Heart left ventricle (tissue), 16 donors: ENCODE measurements around the gene RRAS. TPM values are rescaled to one million over a fixed set of nuclear protein-coding genes. Genes with fewer than 3 reads are reported as not detected.

ENCODE experiments used
- ATAC-seq, 4 donors: fragments of 200-7000 bp; cut with Tn5 transposase; one replicate each; pipeline ENCODE4 v1.9.1; 2020 to 2022; ENCODE audit warnings: moderate library complexity in 4 of 4, mild to moderate bottlenecking in 3 of 4, moderate number of reproducible peaks in 1 of 4
- DNase-seq, 5 donors: peaks; one replicate each; pipeline ENCODE4 v3.0.0-alpha.2; 2020
- H3K27ac ChIP-seq, 12 donors: fragments of 200-600 bp; sonication (generic) in 4 of 12; one replicate each; pipeline versions ENCODE4 v1.5.0 to v1.8.0; 2016 to 2022; ENCODE audit warnings: mild to moderate bottlenecking in 2 of 12
- H3K27me3 ChIP-seq, 9 donors: fragments of 200-600 bp; sonication (generic) in 2 of 9; one replicate each; pipeline versions ENCODE4 v1.5.1 to v1.8.0; 2016 to 2022; ENCODE audit warnings: mild to moderate bottlenecking in 3 of 9
- H3K36me3 ChIP-seq, 9 donors: fragments of 200-600 bp; sonication (generic) in 2 of 9; one replicate each; pipeline versions ENCODE4 v1.5.0 to v1.8.0; 2018 to 2022; ENCODE audit warnings: mild to moderate bottlenecking in 2 of 9
- H3K4me1 ChIP-seq, 12 donors: fragments of 200-600 bp; sonication (generic) in 4 of 12; one replicate each; pipeline versions ENCODE4 v1.5.0 to v1.8.0; 2016 to 2022; ENCODE audit warnings: mild to moderate bottlenecking in 3 of 12
- H3K4me3 ChIP-seq, 12 donors: fragments of 200-600 bp; sonication (generic) in 4 of 12; one replicate each; pipeline versions ENCODE4 v1.5.0 to v1.8.0; 2017 to 2022; ENCODE audit warnings: mild to moderate bottlenecking in 9 of 12, moderate library complexity in 4 of 12
- H3K9me3 ChIP-seq, 12 donors: fragments of 200-600 bp; sonication (generic) in 4 of 12; one replicate each; pipeline versions ENCODE4 v1.5.0 to v1.8.0; 2016 to 2022; ENCODE audit warnings: mild to moderate bottlenecking in 1 of 12
- POLR2A ChIP-seq, 2 donors: fragments of 450-650 bp; IDR thresholded peaks; one replicate each; pipeline ENCODE4 v1.6.1; 2017; ENCODE audit warnings: antibody characterized with exemption in 2 of 2, mild to moderate bottlenecking in 2 of 2, moderate library complexity in 2 of 2
- WGBS, 4 donors: extraction: QIAGEN DNeasy Blood & Tissue Kit in 2 of 4; methylation state at CpG; one replicate each; pipeline versions ENCODE4 v1.1.5 to v1.1.7; 2013 to 2018; 5-methylcytosine and 5-hydroxymethylcytosine counted together
- intact Hi-C, 10 donors: fragments of 100-400 bp; cut with DNase I; formaldehyde crosslinking; loops; one replicate each; pipeline versions ENCODE4 v1.11.1 to v1.14.2; 2022
- polyA plus RNA-seq, 2 donors: library from polyadenylated mRNA; stranded (reverse); fragments of 200-250 nt; gene quantifications; one replicate each; pipeline ENCODE4 v1.2.3, GENCODE V29; 2013
- total RNA-seq, 9 donors: library from RNA; depleted of rRNA in 2 of 9; stranded (reverse); fragments of >200 nt in 2 of 9; fragmentation: NEBNext Ultra II Directional in 3 of 9; extraction: Animal tissue kit (Norgen Biotek cat#: 25700) in 3 of 9; gene quantifications; one replicate each; pipeline versions ENCODE4 v1.1.0 to v1.2.4, GENCODE V29; 2016 to 2023
- TF ChIP-seq, protein P1 (sequence below), 12 donors: fragments of 200-600 bp; sonication (generic) in 4 of 12; IDR thresholded peaks; one replicate each; pipeline versions ENCODE4 v1.5.0 to v1.8.0; 2018 to 2022; ENCODE audit warnings: antibody characterized with exemption in 12 of 12, mild to moderate bottlenecking in 5 of 12
- donor health status: ischemic (EF 13 %, LVEDD 7.1; RV severe dilation, severe dysfunction).
- donor health status: healthy with polysubstance abuse.
- donor health status: DM: no; HTN: yes; CAD: no.
- donor health status: DM: no; HTN: no; CAD: no.
- donor health status: ischemic (EF 25% LVEDD 6.9; RV normal size, moderate dysfunction).
- donor health status: ischemic (EF 25% LVEDD 5.7; RV mildly dilated, moderate dysfunction).
- donor health status: healthy.
- donor health status: DM: yes; HTN: yes; CAD: no.
- donor health status: ischemic (EF 35%, LVEDD 5.7; RV mildly dilated, moderate dysfunction).
- donor health status: nonischemic (EF 11% LVEDD 7.7; RV severe dilation, severe dysfunction).
- donor health status: DM: yes; HTN: yes; CAD: no.
- donor health status: PGD.
- donor health status: ischemic (EF 29% LVEDD 5.4; RV normal size, mild dysfunction).
- donor health status: nonischemic (EF 23%, LVEDD 6.1; RV moderate dilation, normal function).

RRAS gene
- total and polyA plus RNA-seq, 11 donors = 64.4 to 177 (median 112) TPM

DNA sequence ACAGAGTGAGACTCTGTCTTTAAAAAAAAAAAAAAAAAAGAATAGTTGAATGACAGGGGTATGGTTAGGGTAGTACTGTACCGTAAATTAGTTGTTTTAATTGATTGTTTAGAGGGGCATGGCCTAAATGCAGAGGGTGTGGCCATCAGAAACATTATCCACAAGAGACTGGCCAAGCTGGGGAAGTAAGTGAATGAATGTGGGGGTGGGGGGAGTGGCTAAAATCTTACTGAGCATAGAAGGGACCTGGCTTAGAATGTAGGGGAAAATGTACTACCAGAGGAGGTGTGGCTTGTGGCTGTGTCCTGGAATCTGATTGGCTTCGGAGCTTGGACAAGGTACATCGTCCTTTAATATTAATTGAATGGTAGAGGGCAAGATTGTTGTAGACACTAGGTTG, 29.6 kb upstream of the RRAS start:
- Histone ChIP-seq H3K27ac (no peak overlapping the region), H3K27me3 (no peaks in the 10 kb centered on the region), H3K9me3 (no peaks in the 10 kb centered on the region), H3K4me3 (no peak overlapping the region), H3K36me3 (peaks cover 0 to 9% (median 0%) of the 10 kb centered on the region in 9 donors), H3K4me1 (peaks cover 0 to 24% (median 14%) of the 10 kb centered on the region in 12 donors)
- intact Hi-C loops = loop anchor here in 1 of 10 donors (5.0 kb wide), 1 partner anchor 172 kb away; the partner anchor contains the start of gene RPS11
- ATAC-seq = no peak
- TF ChIP-seq POLR2A (IDR thresholded peaks at IDR 0.05) = no peak
- TF ChIP-seq, protein P1, sequence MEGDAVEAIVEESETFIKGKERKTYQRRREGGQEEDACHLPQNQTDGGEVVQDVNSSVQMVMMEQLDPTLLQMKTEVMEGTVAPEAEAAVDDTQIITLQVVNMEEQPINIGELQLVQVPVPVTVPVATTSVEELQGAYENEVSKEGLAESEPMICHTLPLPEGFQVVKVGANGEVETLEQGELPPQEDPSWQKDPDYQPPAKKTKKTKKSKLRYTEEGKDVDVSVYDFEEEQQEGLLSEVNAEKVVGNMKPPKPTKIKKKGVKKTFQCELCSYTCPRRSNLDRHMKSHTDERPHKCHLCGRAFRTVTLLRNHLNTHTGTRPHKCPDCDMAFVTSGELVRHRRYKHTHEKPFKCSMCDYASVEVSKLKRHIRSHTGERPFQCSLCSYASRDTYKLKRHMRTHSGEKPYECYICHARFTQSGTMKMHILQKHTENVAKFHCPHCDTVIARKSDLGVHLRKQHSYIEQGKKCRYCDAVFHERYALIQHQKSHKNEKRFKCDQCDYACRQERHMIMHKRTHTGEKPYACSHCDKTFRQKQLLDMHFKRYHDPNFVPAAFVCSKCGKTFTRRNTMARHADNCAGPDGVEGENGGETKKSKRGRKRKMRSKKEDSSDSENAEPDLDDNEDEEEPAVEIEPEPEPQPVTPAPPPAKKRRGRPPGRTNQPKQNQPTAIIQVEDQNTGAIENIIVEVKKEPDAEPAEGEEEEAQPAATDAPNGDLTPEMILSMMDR (IDR thresholded peaks at IDR 0.05) = no peak
- DNase-seq = no peak
- 93 to 96% (median 94%) methylated on average over 3 of the region's 3 CpGs for WGBS, 4 donors

DNA sequence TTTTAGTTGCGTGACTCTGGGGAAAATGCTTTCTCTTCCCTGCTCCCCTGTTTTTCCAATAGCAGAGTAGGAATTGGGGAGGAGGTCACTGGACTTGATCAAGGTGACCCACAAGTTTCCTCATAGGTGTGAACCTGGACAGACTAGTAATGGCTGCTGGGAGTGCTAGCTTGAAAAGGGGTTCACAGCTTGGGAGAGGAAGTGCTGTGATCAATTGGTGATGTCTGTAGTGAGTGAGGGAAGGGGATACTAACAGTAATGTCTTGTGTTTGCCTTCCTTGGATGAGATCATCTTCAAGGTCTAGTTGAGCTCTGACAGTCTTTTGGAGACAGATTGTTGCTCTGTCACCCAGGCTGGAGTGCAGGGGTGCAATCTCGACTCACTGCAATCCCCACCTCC, 27.5 kb upstream of the RRAS start:
- H3K4me1 ChIP-seq = peaks cover 0 to 38% (median 22%) of the 10 kb centered on the region in 12 donors
- H3K27ac ChIP-seq = no peak overlapping the region
- no peak overlapping the region for H3K4me3 ChIP-seq
- DNase-seq (no peak), ATAC-seq (no peak)
- 88 to 92% (median 90%) methylated on average over 2 of the region's 2 CpGs for WGBS, 4 donors
- H3K27me3 ChIP-seq = no peaks in the 10 kb centered on the region
- peaks cover 0 to 18% (median 6%) of the 10 kb centered on the region in 9 donors for H3K36me3 ChIP-seq
- TF ChIP-seq, protein P1 (IDR thresholded peaks at IDR 0.05) = no peak
- TF ChIP-seq POLR2A (IDR thresholded peaks at IDR 0.05) = no peak
- no peaks in the 10 kb centered on the region for H3K9me3 ChIP-seq
- intact Hi-C loops = loop anchor here in 1 of 10 donors (5.0 kb wide), 1 partner anchor 170 kb away; the partner anchor contains the start of gene RPS11

DNA sequence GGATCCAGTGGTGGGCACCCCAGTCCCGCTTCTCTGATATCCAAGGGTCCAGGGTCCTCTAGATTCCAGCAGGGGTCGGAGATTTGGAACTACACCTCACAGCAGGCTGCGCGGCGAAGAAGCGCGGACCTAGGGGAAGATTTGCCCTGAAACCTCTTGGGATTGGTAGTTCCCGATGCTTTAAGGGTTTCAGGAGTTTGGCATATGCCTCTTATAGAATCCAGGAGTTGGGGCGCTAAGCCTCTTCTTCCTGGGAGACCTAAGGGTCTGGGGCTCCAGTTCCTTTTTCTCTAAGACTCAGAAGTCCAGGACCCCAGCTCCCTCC, 26.1 kb upstream of the RRAS start:
- no peak for TF ChIP-seq POLR2A (IDR thresholded peaks at IDR 0.05)
- TF ChIP-seq, protein P1 (IDR thresholded peaks at IDR 0.05) = peak in 1 of 12 donors; percentile 15
- Histone ChIP-seq H3K4me3 (peak overlapping the region; percentile 61 to 93 (median 76)), H3K27me3 (no peaks in the 10 kb centered on the region), H3K36me3 (peaks cover 0 to 32% (median 19%) of the 10 kb centered on the region in 9 donors), H3K27ac (peak overlapping the region in 11 of 12 donors; percentile 46 to 95 (median 87)), H3K9me3 (no peaks in the 10 kb centered on the region), H3K4me1 (peaks cover 0 to 33% (median 17%) of the 10 kb centered on the region in 12 donors)
- 0 to 1% (median 0%) methylated on average over 9 of the region's 9 CpGs for WGBS, 4 donors
- ATAC-seq = no peak
- no peak for DNase-seq
- intact Hi-C loops = loop anchor here in 1 of 10 donors (5.0 kb wide), 1 partner anchor 169 kb away; the partner anchor contains the start of gene RPS11

DNA sequence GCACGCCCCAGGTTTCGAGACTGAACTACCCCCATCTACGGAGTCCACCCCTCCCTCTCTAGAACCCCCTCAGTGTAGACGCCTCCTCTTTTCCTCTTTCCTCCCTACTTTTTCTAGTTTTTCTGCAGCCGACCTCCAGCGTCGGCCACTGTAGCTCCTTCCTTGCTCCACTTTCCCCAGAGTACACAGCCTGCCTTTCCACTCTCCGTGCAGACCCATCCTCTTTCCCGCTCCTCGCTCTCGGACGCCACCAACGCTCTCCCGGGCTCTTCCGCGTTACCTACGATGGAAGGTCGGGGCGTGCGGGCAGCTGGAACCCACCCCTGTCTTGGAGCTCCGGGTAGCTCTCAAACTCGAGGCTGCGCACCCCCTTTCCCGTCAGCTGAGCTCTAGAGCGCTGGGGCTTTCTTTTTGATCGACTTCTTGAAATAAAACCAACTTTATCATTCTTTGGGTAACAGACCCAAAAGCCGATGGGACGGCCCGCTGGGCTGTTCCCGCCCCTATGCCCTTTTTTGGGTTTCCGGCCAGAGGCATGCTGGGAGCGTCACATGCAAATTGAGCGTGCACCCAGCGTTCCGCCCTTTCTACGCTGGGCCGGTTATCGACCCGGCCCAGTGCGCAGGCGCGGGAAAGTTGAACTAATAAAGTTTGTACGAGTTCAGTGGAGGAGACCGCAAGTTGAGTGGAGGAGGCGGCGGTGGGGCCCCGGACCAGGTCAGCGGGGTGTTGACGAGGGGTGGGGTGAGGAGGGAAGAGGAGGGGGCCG, 25.6 kb upstream of the RRAS start, which contains the start of the genes BCL2L12 and IRF3:
Gene BCL2L12, plus strand, starts transcription at position 583 of the 769 bp plus-strand sequence. CDS start 760 bp downstream, outside the sequence.
Gene IRF3, minus strand, starts transcription at position 507 of the 769 bp plus-strand sequence. CDS start 1,019 bp downstream, outside the sequence.
- peak within 1 kb of the TSS; percentile 63 to 95 (median 87) for H3K27ac ChIP-seq
- no peaks in the 10 kb centered on the region for H3K9me3 ChIP-seq
- 0 to 1% (median 1%) methylated on average over 50 of the region's 50 CpGs for WGBS, 4 donors
- intact Hi-C loops = loop anchor here in 2 of 10 donors (2.0 to 5.0 kb wide), 2 partner anchors 75 to 168 kb away; partner anchors contain the start of genes PRR12 (in 1 of the 2) and RPS11 (in 1 of the 2)
- TF ChIP-seq, protein P1 (IDR thresholded peaks at IDR 0.05) = no peak
- peak in 1 of 2 donors; percentile 76 for TF ChIP-seq POLR2A (IDR thresholded peaks at IDR 0.05)
- H3K36me3 ChIP-seq = peaks cover 0 to 35% (median 25%) of the 10 kb centered on the region in 9 donors
- DNase-seq (peak; percentile 98 to 99 (median 98)), ATAC-seq (peak; percentile 91 to 96 (median 92))
- no peaks in the 10 kb centered on the region for H3K27me3 ChIP-seq
- H3K4me3 ChIP-seq = peak within 1 kb of the TSS; percentile 61 to 93 (median 76)
- peaks cover 0 to 33% (median 17%) of the 10 kb centered on the region in 12 donors for H3K4me1 ChIP-seq
